Stomach (tissue), 9 donors: ENCODE measurements around the gene MIPEP. TPM values are rescaled to one million over a fixed set of nuclear protein-coding genes. Genes with fewer than 3 reads are reported as not detected.

Experiments used
- DNase-seq, 2 donors: peaks; one replicate each; pipeline versions ENCODE4 v3.0.0 to v3.0.0-alpha.2; 2013 to 2019
- H3K27ac ChIP-seq, 5 donors: fragments of 200-600 bp in 4 of 5; sonication (generic) in 4 of 5; one replicate each; pipeline ENCODE4 v1.5.1; 2013 to 2019; ENCODE audit warnings: mild to moderate bottlenecking in 1 of 5, moderate library complexity in 1 of 5
- H3K27me3 ChIP-seq, 3 donors: fragments of 200-600 bp; sonication (generic); one replicate each; pipeline ENCODE4 v1.5.1; 2017 to 2019; ENCODE audit warnings: mixed run types in 1 of 3
- H3K36me3 ChIP-seq, 4 donors: fragments of 200-600 bp; sonication (generic); 1 replicate in 3 of 4; 2 replicates in 1 of 4; pipeline ENCODE4 v1.5.1; 2016 to 2019
- H3K4me1 ChIP-seq, 4 donors: fragments of 200-600 bp; sonication (generic); one replicate each; pipeline ENCODE4 v1.5.1; 2016 to 2019
- H3K4me3 ChIP-seq, 4 donors: fragments of 200-600 bp; sonication (generic) in 3 of 4; one replicate each; pipeline ENCODE4 v1.5.1; 2016 to 2019; ENCODE audit warnings: mild to moderate bottlenecking in 1 of 4
- H3K9me3 ChIP-seq, 4 donors: fragments of 200-600 bp; sonication (generic); one replicate each; pipeline ENCODE4 v1.5.1; 2016 to 2019
- EP300 ChIP-seq: sonication (generic); formaldehyde crosslinking; IDR thresholded peaks from one replicate; pipeline ENCODE4 v1.6.1; 2017; ENCODE audit warnings: antibody characterized with exemption
- POLR2A ChIP-seq, 4 donors: fragments of 450-650 bp; IDR thresholded peaks; one replicate each; pipeline ENCODE4 v1.6.1; 2016; ENCODE audit warnings: antibody characterized with exemption in 4 of 4, control low read depth in 2 of 4, mild to moderate bottlenecking in 1 of 4, moderate library complexity in 1 of 4
- POLR2AphosphoS5 ChIP-seq, 3 donors: sonication (generic); formaldehyde crosslinking; IDR thresholded peaks; one replicate each; pipeline ENCODE4 v1.6.1; 2016; ENCODE audit warnings: antibody characterized with exemption in 3 of 3
- WGBS, 5 donors: extraction: QIAGEN DNeasy Blood & Tissue Kit in 3 of 5; methylation state at CpG; one replicate each; pipeline versions ENCODE4 v1.1.5 to v1.1.7; 2013 to 2018; 5-methylcytosine and 5-hydroxymethylcytosine counted together
- intact Hi-C: fragments of 100-400 bp; cut with DNase I; formaldehyde crosslinking; loops from one replicate; pipeline ENCODE4 v1.15.1; 2023; ENCODE audit warnings: low total_unique reads
- polyA plus RNA-seq, 3 donors: library from polyadenylated mRNA; stranded (reverse); fragments of 200-250 nt; gene quantifications; one replicate each; pipeline ENCODE4 v1.2.3, GENCODE V29; 2013
- total RNA-seq, 5 donors: library from RNA; depleted of rRNA; stranded (reverse); fragments of >200 nt; gene quantifications; one replicate each; pipeline versions ENCODE4 v1.1.0 to v1.2.3, GENCODE V29; 2014 to 2016
- TF ChIP-seq, protein P1 (sequence below), 7 experiments: fragments of 450-650 bp in 4 of 7; fragments of 200-600 bp in 3 of 7; sonication (generic) in 3 of 7; IDR thresholded peaks; one replicate each; pipeline ENCODE4 v1.5.1; 2016 to 2019; ENCODE audit warnings: antibody characterized with exemption in 7 of 7, control low read depth in 2 of 7, mild to moderate bottlenecking in 1 of 7
- donor health status: healthy with polysubstance abuse.
- donor health status: Bipolar disorder and iron deficiency.
- donor health status: healthy.

MIPEP gene
- total and polyA plus RNA-seq, 8 donors = 1.2 to 43.2 (median 15.2) TPM

DNA sequence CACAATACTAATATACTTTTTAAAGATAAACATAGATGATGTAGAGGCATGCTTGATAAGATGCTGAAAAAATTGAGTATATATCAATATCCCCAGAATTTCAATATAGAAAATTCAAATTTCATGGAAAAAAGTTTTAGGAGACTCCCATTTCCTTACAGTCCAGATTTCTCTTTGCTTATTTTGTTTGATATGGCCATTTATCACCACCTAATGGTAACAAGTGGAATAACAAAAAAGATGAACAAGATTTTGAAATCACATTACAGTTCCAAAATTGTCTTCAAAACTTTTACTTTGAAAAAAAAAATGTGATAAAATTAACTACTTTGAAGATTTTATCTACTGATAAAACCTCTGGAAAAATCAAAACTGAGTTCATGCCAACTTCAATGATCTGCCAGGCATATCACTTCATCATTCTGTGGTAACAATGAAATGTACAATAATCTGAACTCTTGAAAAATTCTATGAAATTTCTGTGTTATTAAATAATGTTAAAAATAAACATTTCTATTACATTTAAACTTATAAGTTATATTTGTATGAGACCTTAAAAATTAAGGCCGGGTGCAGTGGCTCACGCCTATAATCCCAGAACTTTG, 17.5 kb downstream of the MIPEP start:
- no peaks in the 10 kb centered on the region for H3K9me3 ChIP-seq
- H3K27me3 ChIP-seq = no peaks in the 10 kb centered on the region
- H3K36me3 ChIP-seq = peaks cover 0 to 14% (median 8%) of the 10 kb centered on the region in 4 donors
- no peak overlapping the region for H3K4me3 ChIP-seq
- peak in 1 of 2 donors; percentile 58 for DNase-seq
- H3K27ac ChIP-seq = no peak overlapping the region
- TF ChIP-seq POLR2AphosphoS5 (IDR thresholded peaks at IDR 0.05) = no peak
- TF ChIP-seq, protein P1, sequence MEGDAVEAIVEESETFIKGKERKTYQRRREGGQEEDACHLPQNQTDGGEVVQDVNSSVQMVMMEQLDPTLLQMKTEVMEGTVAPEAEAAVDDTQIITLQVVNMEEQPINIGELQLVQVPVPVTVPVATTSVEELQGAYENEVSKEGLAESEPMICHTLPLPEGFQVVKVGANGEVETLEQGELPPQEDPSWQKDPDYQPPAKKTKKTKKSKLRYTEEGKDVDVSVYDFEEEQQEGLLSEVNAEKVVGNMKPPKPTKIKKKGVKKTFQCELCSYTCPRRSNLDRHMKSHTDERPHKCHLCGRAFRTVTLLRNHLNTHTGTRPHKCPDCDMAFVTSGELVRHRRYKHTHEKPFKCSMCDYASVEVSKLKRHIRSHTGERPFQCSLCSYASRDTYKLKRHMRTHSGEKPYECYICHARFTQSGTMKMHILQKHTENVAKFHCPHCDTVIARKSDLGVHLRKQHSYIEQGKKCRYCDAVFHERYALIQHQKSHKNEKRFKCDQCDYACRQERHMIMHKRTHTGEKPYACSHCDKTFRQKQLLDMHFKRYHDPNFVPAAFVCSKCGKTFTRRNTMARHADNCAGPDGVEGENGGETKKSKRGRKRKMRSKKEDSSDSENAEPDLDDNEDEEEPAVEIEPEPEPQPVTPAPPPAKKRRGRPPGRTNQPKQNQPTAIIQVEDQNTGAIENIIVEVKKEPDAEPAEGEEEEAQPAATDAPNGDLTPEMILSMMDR (IDR thresholded peaks at IDR 0.05) = peak in 5 of 7 experiments; percentile 24 to 64 (median 42)
- H3K4me1 ChIP-seq = peaks cover 0 to 16% (median 0%) of the 10 kb centered on the region in 4 donors
- intact Hi-C loops = loop anchor here (10.0 kb wide), 1 partner anchor 407 kb away; no protein-coding TSS in a partner anchor
- 85 to 97% (median 92%) methylated on average over 2 of the region's 2 CpGs for WGBS, 5 donors

- Histone ChIP-seq H3K9me3 (no peaks in the 10 kb centered on the region), H3K36me3 (peaks cover 0 to 14% (median 8%) of the 10 kb centered on the region in 4 donors), H3K27me3 (no peaks in the 10 kb centered on the region), H3K4me3 (no peak overlapping the region), H3K27ac (no peak overlapping the region), H3K4me1 (peaks cover 0 to 25% (median 0%) of the 10 kb centered on the region in 4 donors)
- intact Hi-C loops = loop anchor here (10.0 kb wide), 1 partner anchor 406 kb away; no protein-coding TSS in a partner anchor
- WGBS, 5 donors = 85 to 90% (median 88%) methylated on average over 12 of the region's 12 CpGs
- no peak for TF ChIP-seq EP300
- TF ChIP-seq, protein P1 (IDR thresholded peaks at IDR 0.05) = no peak
- no peak for TF ChIP-seq POLR2A (IDR thresholded peaks at IDR 0.05)
- TF ChIP-seq POLR2AphosphoS5 (IDR thresholded peaks at IDR 0.05) = no peak
- DNase-seq = no peak
Measured at GRCh38 chr13:23870356-23871140, 18.7 kb downstream of the MIPEP start.

- WGBS, 5 donors = 71 to 88% (median 75%) methylated on average over 5 of the region's 5 CpGs
- no peak overlapping the region for H3K4me3 ChIP-seq
- H3K27ac ChIP-seq = no peak overlapping the region
- intact Hi-C loops = no loop called here
- H3K4me1 ChIP-seq = peaks cover 0 to 25% (median 0%) of the 10 kb centered on the region in 4 donors
- H3K9me3 ChIP-seq = no peaks in the 10 kb centered on the region
- TF ChIP-seq POLR2AphosphoS5 (IDR thresholded peaks at IDR 0.05) (no peak), POLR2A (IDR thresholded peaks at IDR 0.05) (no peak), EP300 (no peak)
- TF ChIP-seq, protein P1 (IDR thresholded peaks at IDR 0.05) = no peak
- no peak for DNase-seq
- no peaks in the 10 kb centered on the region for H3K27me3 ChIP-seq
- H3K36me3 ChIP-seq = peaks cover 0 to 13% (median 4%) of the 10 kb centered on the region in 4 donors
Measured at GRCh38 chr13:23868521-23868920, 20.7 kb downstream of the MIPEP start.

DNA sequence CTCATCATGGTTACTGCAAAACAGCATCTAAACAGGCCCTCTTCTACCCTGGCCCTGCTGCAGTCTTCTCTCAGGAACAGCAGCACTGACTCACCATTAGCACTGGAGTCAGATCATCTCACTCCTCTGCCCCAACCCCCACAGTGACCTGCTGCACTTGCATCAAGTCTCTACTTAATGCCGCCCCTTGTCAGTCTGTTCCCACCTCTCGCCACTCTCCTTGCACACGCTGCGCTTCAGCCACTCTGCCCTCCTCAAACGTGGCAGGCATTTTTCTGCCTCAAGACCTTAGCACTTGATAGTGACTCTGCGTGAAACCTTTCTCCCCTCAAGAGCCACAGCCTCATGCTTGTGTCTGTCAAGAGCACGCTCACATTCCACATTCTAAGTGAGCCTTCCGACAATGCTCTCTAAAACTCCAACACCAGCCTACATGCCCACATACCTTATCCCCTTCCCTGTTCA, 22.1 kb downstream of the MIPEP start:
- intact Hi-C loops = no loop called here
- Histone ChIP-seq H3K4me3 (no peak overlapping the region), H3K9me3 (no peaks in the 10 kb centered on the region), H3K27ac (no peak overlapping the region), H3K36me3 (peaks cover 0 to 7% (median 1%) of the 10 kb centered on the region in 4 donors), H3K4me1 (peaks cover 0 to 25% (median 0%) of the 10 kb centered on the region in 4 donors), H3K27me3 (no peaks in the 10 kb centered on the region)
- 85 to 90% (median 87%) methylated on average over 8 of the region's 8 CpGs for WGBS, 5 donors
- no peak for DNase-seq
- TF ChIP-seq, protein P1 (IDR thresholded peaks at IDR 0.05) = no peak
- TF ChIP-seq EP300 = no peak
- TF ChIP-seq POLR2AphosphoS5 (IDR thresholded peaks at IDR 0.05) = no peak
- TF ChIP-seq POLR2A (IDR thresholded peaks at IDR 0.05) = no peak
